Ecto neural progenitor cell (in vitro differentiated cells): ENCODE data around the gene CFAP61.

ENCODE experiments used
- DNase-seq: peaks from one replicate; pipeline ENCODE4 v3.0.0-alpha.2; 2018; ENCODE audit warnings: low spot score

Gene CFAP61

DNA sequence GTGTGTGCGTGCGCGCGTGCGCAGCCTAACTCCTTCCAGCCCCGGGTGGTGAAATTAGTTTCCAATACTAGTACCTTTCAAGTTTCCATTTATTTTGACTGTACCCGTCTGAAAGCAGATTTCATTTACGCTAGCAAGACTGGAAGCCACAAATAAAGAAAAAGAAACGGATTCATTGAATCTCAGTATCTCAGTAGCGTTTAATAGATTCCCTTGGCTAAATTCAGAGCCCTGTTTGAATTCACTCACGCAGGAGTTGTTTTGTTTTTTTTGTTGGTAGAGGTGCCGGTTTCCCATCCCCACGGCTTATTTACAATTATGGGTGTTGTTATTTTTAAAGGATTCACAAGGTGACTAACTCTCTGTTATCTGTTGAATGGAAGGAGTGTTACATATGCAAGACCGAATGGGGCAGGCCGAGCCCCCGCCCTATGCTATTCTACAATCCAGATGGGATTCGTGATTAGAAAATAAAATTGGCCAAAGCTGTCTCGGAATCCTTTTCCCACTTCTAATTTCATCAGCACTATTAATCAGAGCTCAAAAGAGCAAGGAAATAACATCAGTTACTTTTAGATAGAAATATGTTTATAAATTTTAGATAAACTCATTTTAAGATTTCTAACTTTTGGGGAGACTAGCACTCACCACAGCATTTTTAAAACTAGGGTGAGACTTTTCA lies 313.3 kb downstream of the CFAP61 start:
- DNase-seq = no peak

DNA sequence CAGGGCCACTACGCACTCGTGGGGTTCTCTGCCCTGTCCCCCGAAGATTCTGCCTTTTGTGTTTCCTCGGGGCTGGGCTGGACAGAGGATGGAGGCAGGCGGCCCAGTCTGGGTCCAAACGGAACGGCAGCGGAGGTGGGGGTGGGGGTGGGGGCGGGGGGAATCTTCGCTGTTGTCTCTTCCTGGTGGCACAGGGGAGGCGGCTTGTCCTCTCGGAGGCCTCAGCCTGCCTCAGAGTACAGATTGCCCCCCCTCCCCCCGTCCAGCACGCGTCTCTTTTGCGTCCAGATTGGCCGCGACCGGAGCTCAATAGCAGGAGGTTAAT lies 314.2 kb downstream of the CFAP61 start:
- DNase-seq = no peak

DNA sequence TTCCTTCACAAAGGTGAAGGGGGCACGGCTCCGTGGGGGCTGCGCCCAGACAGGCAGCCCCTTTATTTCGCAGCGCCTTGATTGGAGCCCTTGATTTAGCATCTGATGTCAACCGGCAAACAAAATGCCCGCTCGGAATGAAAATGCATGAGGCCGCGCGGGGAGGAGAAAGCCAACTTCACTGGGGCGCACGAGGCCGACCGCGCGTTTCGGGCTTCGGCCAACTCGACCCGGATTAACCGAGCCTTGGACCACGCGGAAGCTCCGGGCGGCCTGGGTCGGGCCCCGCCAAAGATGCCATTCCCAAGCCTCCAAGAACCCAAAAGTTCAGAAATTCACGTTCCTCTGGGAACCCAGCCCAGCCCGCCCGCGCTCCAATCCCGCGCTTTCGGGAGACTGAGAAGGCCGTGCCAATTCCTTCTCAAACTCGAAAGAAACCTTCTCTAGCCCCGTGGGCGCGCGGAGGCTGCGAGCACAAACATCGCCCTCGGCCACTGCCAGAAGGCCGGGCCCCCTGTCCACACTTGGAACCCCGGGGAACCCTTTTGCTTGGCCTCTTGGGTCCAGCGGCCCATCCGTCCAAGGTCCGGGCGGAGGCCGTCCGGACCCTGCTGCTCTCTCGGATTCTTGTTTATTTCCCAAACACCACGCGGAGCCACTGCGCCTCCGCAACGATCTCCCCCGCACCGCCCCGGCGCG lies 314.7 kb downstream of the CFAP61 start:
- peak; percentile 69 for DNase-seq

GRCh38 chr20:20367575-20368417 lies 315.5 kb downstream of the CFAP61 start, which contains the start of gene INSM1:
TSS of gene INSM1 (plus strand) at chr20:20368104. CDS start at chr20:20368268, 164 bp downstream.
- peak; percentile 85 for DNase-seq

GRCh38 chr20:20368418-20369249 lies 316.3 kb downstream of the CFAP61 start:
- DNase-seq = peak; percentile 65

- DNase-seq = peak; percentile 61
These were observed 317.1 kb downstream of the CFAP61 start for GRCh38 chr20:20369250-20370093.

DNA sequence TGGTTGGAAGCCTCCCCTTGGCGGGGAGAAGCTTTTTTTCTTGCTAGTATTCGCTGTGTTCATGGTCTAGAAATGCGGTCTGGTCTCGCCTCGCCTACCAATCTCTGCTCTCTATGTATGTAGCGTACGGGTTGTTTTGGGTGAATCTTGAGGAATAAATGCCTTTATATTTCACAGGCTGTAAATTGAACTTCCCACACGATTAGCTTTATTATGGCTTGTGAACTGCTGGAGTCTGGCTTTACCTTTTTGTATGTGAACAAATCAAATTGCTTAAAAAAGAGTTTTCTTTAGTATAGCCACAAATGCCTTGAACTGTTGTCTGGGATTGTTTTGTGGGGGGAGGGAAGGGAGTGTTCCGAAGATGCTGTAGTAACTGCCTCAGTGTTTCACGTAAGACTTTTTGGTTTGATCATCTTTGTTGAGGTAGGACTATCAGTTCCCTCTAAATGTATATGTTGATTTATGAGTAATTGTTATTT lies 317.8 kb downstream of the CFAP61 start:
- no peak for DNase-seq

- DNase-seq = no peak
These were observed 318.8 kb downstream of the CFAP61 start for GRCh38 chr20:20371083-20371482.

DNA sequence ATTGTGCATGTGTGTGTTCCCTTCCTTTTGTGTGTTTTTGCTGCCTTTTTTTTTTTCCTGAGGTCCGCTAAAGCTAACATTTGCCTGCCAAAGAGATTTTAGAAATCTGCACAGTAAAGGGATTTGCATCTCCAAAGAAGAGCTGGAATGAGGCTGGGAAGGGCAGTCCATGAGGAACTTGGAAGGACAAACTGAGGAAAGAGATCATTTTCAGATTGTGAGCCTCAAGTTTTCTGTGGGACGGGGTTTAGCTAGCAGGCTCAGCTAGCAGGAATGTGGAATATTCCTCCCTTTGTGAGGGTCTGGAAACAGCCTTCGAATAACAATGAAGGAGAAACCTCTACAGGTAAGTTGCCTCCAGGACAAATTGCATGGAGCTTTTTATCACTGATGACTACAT lies 319.3 kb downstream of the CFAP61 start:
- DNase-seq = no peak

DNA sequence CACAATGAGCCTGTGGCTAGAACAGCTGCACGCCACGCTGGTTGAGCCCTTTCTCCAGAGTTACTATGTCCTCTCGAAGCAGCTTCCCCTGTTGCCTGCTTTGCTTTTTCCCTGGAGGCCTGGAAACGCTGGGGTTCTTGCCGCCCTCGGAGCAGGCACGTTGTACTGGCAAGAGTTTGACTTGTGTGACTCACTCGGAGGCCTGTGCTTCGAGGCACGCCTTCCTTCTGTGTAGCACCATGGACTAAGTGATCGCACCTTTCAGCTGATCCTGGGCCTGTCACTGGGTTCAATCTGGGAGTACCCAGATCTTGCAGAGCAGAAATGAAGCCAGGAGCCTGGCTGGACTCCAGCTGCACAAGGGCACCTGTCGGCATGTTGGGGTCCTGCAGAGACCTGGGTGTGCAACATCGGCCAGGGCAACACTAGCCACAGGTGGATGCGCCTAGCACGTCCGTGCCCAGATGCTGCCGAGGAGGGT lies 320.8 kb downstream of the CFAP61 start:
- DNase-seq = no peak

- no peak for DNase-seq
These were observed 323.5 kb downstream of the CFAP61 start for GRCh38 chr20:20375862-20376261.

DNA sequence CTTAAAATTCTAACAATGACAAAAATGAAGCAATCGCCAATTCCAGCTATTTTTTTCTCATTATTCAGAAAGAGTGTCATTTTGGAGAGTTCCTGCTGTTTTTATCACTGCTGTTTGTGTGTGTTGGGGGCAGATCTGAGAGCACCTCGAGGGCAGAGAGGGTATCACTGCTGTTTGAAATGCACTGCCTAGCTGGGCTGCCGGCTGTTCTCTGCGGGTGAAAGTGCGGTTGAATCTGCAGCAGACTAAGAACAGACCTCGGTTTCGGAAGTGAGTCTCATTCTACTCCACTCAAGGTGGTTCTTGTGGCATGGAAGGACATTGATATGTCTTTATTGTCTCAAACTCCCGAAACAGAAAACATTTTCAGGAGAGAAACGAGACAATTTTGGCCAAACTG lies 333.9 kb downstream of the CFAP61 start:
- no peak for DNase-seq

GRCh38 chr20:20390393-20390792 lies 338.1 kb downstream of the CFAP61 start:
- DNase-seq = no peak

GRCh38 chr20:20391115-20391514 lies 338.8 kb downstream of the CFAP61 start:
- DNase-seq = no peak

DNA sequence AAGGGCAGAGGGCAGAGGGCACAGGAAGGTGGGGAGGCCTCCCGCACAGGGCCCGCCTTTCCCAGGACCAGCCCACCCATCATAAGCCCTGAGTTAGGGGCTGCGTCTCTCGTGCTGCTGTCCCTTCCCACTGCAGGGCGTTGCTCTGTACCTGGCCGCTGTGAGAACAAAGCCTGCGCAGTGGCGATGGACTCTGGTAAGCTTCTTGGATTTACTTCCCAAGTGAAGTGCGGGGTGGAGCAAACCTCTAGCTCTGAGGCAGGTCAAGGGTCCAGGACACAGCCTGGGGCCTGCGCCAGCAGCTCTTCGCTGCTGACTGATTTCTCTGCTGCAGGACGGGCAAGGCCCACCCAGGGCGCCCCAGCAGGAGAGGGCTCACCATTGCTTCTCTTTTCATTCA lies 339.4 kb downstream of the CFAP61 start:
- DNase-seq = no peak

GRCh38 chr20:20393207-20394120 lies 341.1 kb downstream of the CFAP61 start:
- no peak for DNase-seq

GRCh38 chr20:20395087-20395486 lies 342.8 kb downstream of the CFAP61 start:
- no peak for DNase-seq

DNA sequence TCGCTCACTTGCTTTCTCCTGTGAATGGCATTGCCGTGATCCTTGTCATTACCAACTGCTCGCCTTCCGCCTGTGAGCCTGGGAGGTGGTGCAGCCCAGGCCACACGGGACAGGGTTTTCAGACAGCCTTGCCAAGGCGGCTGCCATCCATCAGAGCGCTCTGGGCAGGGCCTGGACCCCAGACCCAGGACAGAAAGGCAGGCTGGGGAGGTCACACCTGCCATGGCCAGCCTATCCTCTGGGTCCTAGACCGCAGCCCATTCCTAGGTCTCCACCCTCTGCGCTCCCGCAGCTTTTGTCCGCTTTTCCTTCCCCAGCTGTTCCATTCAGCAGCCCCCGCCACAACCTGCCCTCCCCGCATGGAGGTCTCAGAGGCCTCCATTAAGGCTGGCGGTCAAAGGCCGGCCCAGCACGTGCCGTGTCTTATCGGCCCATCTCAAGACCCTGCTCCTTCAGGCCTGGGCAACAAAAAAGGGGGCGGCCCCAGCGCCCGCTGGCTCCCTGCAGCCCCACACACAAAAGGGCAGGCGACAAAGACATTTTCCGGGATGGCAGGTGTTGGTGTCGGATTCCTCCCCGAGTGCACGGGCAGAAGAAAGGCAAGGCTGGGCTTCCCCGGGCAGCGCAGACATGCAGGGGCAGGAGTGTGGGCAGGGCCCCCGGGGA lies 343.7 kb downstream of the CFAP61 start:
- DNase-seq = peak; percentile 81

- DNase-seq = no peak
These were observed 344.5 kb downstream of the CFAP61 start for GRCh38 chr20:20396794-20397193.
